Activated naive CD4-positive, alpha-beta T cell treated with anti-CD3 and anti-CD28 coated beads, Interleukin-2, amount 50 U/mL, for 72 hours (primary cell): ENCODE results near the gene RAPGEF4. TPM values are rescaled to one million over a fixed set of nuclear protein-coding genes. Genes with fewer than 3 reads are reported as not detected.
A peak's percentile ranks its signal among the peaks of the same experiment; 100 is the strongest.

ENCODE experiments used
- ATAC-seq, 2 donors: fragments of 150-1000 bp; cut with Tn5 transposase; 2 replicates each; pipeline ENCODE4 v1.10.0; 2021; ENCODE audit warnings: mild to moderate bottlenecking in 2 of 2, moderate library complexity in 2 of 2
- DNase-seq, 2 donors: peaks; one replicate each; pipeline ENCODE4 v3.0.0; 2021 to 2022; ENCODE audit warnings: low spot score in 2 of 2
- H3K27ac Mint-ChIP-seq, 2 donors: one replicate each; pipeline ENCODE4 v1.8.0; 2022; ENCODE audit warnings: mild to moderate bottlenecking in 2 of 2, mixed read lengths in 2 of 2
- H3K36me3 Mint-ChIP-seq, 2 donors: one replicate each; pipeline ENCODE4 v1.8.0; 2022; ENCODE audit warnings: mixed read lengths in 2 of 2
- H3K9me3 Mint-ChIP-seq, 2 donors: one replicate each; pipeline ENCODE4 v1.8.0; 2022; ENCODE audit warnings: mixed read lengths in 2 of 2
- total RNA-seq, 2 donors: library from RNA; stranded (reverse); gene quantifications; one replicate each; pipeline ENCODE4 v1.2.3, GENCODE V29; 2022

Gene RAPGEF4
- total RNA-seq, 2 donors from 2014 or later, result 1.0 to 1.3 TPM

DNA sequence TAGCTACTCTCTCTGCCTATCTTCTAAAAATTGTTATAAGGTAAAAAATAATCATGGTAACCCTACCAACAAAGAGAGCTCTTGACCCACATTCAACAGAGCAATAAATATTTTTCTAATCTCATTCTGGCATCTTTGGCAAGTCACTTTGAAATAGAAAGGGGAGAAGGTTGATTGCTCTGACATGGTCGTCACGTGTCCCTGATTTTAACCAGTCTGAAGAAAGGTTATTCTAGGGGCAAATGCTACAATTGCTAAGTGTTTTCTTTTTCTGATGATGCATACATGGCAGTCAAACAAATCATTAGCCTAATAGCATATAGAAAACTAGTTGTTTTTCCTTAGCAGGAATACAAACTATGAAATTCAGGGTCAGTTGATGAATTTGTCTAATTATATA is 186.7 kb downstream of the RAPGEF4 start:
- H3K36me3 Mint-ChIP-seq, result no peaks in the 10 kb centered on the region
- H3K9me3 Mint-ChIP-seq, result no peaks in the 10 kb centered on the region
- ATAC-seq (no peak), DNase-seq (no peak)
- no peak overlapping the region for H3K27ac Mint-ChIP-seq

DNA sequence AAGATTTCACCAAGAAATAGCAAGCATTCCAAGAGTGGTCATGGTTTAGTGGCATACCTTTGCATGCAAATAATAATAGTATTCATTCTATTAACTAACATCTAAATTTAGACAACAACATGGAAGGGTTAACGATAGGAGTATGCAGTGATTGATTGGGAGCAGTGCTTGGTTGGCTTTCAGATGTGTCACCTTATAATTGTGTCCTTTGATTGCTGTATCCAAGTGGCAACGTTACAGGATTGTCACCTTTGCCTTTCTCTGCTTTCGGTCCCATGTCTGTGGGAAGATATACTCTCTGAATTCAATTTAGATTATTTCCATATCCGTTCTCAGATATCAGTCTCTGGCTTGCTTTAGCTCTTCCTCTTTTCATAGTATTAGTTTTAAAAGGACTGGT is 187.2 kb downstream of the RAPGEF4 start:
- Mint-ChIP-seq H3K9me3 (no peaks in the 10 kb centered on the region), H3K27ac (no peak overlapping the region), H3K36me3 (no peaks in the 10 kb centered on the region)
- ATAC-seq (no peak), DNase-seq (no peak)

GRCh38 chr2:172924097-172924660 is 188.5 kb downstream of the RAPGEF4 start:
- Mint-ChIP-seq H3K9me3 (no peaks in the 10 kb centered on the region), H3K36me3 (no peaks in the 10 kb centered on the region), H3K27ac (no peak overlapping the region)
- ATAC-seq (no peak), DNase-seq (no peak)

GRCh38 chr2:172925600-172925999 is 190.0 kb downstream of the RAPGEF4 start:
- Mint-ChIP-seq H3K9me3 (no peaks in the 10 kb centered on the region), H3K36me3 (no peaks in the 10 kb centered on the region), H3K27ac (no peak overlapping the region)
- no peak for DNase-seq
- no peak for ATAC-seq

- H3K36me3 Mint-ChIP-seq, result no peaks in the 10 kb centered on the region
- no peak for DNase-seq
- no peaks in the 10 kb centered on the region for H3K9me3 Mint-ChIP-seq
- H3K27ac Mint-ChIP-seq, result no peak overlapping the region
- no peak for ATAC-seq
Observed at GRCh38 chr2:172926785-172927640, 191.4 kb downstream of the RAPGEF4 start.

DNA sequence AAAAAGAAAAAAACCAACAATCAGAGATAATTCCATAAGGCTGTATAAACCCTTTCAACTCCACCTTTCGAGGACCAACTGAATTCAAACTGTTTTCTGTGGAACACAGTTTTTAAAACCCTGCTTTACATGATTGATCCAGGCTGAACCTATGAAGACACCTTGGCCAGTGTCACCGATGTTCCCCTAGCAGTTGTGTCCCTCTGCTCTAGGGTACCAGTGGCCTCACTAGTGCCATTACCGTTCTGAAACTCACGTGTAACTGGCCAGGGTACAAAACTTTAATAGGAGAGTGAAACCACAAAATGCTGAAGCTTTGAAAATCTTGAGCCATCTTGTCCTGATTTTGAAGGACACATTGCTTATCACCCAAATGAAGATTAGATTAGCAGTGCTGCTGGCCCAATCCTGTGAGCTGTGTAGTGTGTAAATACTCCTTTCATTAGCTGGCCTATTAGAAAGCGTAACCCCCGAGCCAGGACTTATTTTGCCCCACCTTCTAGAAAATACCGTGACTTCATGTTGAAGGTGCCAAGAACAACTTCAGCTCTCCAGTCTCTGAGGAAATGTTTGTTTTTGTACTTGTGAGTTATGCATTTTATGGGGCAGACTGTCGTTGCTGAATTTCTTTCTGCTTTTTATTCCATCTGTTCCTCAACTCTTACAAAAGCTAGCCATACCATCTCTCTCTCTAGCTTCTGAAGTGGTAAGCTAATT is 192.2 kb downstream of the RAPGEF4 start:
- no peak overlapping the region for H3K27ac Mint-ChIP-seq
- H3K36me3 Mint-ChIP-seq, result no peaks in the 10 kb centered on the region
- no peaks in the 10 kb centered on the region for H3K9me3 Mint-ChIP-seq
- ATAC-seq (no peak), DNase-seq (no peak)

DNA sequence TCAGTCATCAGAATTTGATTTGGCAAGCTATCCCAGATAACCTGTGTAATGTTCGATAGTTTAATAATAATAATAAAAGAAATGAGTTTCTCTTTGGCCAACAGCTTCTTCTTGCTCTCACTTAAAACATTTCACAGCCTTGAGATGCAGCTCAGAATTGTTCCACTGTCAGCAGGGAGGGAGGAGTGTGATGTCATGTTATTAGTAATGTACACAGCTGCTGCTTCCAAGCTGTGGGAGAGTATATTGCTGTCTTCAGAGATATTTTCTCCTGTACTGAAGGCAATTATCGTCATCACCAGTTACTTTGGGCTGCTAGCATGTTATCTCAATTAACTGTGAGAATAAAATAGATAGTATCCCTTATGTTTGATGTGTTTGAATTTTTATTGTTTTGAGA is 193.1 kb downstream of the RAPGEF4 start:
- Mint-ChIP-seq H3K9me3 (no peaks in the 10 kb centered on the region), H3K36me3 (no peaks in the 10 kb centered on the region), H3K27ac (no peak overlapping the region)
- no peak for DNase-seq
- ATAC-seq, result no peak

DNA sequence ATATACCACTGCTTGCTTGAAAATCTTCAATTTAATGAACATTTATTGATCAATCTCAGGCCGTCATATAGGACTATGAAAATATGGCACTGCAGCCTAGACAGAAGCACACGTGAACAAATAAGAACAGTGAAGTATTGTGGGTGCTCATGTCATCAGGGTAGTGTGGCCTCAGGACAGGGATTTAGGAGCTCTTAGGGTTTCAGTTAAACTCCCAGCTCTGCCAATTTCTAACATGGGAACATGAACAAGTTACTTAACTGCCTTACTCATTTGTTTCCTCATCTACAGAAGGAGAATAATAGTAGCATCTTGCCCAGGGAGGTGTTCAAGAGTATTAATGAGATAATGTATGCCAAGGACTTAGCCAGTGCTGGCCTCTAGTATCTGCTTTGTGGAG is 194.0 kb downstream of the RAPGEF4 start:
- no peak for ATAC-seq
- H3K9me3 Mint-ChIP-seq, result no peaks in the 10 kb centered on the region
- DNase-seq, result no peak
- H3K36me3 Mint-ChIP-seq, result no peaks in the 10 kb centered on the region
- no peak overlapping the region for H3K27ac Mint-ChIP-seq

GRCh38 chr2:172930871-172931255 is 195.2 kb downstream of the RAPGEF4 start:
- ATAC-seq (peak; percentile 30 to 39), DNase-seq (no peak)
- H3K9me3 Mint-ChIP-seq, result no peaks in the 10 kb centered on the region
- no peak overlapping the region for H3K27ac Mint-ChIP-seq
- H3K36me3 Mint-ChIP-seq, result no peaks in the 10 kb centered on the region

GRCh38 chr2:172931256-172931894 is 195.7 kb downstream of the RAPGEF4 start:
- H3K9me3 Mint-ChIP-seq, result no peaks in the 10 kb centered on the region
- peak overlapping the region in 1 of 2 donors; percentile 51 for H3K27ac Mint-ChIP-seq
- ATAC-seq (peak; percentile 13 to 38), DNase-seq (no peak)
- no peaks in the 10 kb centered on the region for H3K36me3 Mint-ChIP-seq

- Mint-ChIP-seq H3K9me3 (no peaks in the 10 kb centered on the region), H3K36me3 (no peaks in the 10 kb centered on the region), H3K27ac (peak overlapping the region in 1 of 2 donors; percentile 51)
- DNase-seq (peak in 1 of 2 donors; percentile 67), ATAC-seq (peak; percentile 43 to 45)
Observed at GRCh38 chr2:172931918-172932520, 196.4 kb downstream of the RAPGEF4 start.

DNA sequence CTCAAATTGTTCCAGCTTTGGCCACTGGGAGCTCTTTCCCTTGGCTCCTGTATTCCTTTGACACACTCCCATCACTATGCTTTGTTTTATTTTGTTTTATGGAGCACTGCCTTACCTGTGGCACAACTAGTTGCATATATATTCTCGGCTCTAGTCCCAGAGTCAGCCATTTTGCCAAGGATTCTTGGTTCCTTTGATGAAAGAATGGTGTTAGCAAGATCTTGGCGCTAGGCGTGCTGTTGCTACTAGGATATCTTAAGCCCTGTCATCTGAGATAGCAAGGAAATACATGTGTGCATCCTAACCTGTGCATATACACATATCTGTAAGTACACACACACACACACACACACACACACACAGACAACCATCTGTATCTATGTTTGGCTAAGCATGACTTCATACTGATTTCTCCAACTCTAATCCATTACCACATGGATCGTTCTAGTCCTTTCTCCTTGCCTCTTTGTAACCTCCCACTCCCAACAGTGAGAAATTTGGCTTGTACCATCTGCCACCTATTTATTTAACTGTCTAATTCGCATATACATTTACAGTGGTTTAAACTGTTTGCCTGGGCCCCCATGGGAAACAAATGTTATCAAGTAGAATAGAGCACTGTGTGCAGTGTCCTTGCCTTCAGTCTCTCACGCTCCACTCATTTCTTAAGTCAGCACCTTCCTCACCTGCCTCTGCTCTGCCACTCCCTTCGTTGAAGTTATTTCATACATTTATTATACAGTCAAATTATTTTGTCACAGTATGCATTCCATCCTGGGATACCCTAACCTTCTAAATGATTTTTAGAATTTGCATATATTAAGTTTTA is 202.5 kb downstream of the RAPGEF4 start:
- peaks cover 8 to 28% of the 10 kb centered on the region in 2 donors for H3K36me3 Mint-ChIP-seq
- DNase-seq (no peak), ATAC-seq (no peak)
- H3K9me3 Mint-ChIP-seq, result peaks cover 5 to 23% of the 10 kb centered on the region in 2 donors
- H3K27ac Mint-ChIP-seq, result no peak overlapping the region

DNA sequence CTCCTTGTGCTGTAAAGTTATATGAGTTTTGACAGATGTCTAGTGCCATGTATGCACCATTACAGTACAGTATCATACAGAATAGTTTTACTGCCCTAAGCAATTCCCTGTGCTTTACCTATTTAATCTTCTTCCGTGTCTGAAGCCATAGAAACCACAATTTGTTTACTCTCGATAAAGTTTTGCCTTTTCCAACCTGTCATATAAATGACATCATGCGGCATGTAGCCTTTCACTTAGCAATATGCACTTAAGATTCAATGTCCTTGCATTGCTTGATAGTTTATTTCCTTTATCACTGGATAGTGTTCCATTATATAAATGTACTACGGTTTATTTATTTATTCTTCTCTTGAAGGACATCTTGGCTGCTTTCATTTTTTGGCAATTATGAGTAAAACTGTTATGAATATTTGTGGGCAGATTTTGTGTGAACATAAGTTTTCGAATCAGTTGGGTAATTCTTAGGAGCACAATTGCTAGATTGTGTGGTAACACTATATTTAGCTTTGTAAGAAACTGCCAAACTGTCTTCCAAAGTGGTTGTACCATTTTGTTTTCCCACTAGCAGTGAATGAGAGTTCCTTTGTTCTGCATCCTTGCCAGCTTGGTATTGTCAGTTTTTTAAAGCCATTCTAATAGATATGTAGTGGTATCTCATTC is 203.2 kb downstream of the RAPGEF4 start:
- ATAC-seq, result no peak
- no peak for DNase-seq
- no peak overlapping the region for H3K27ac Mint-ChIP-seq
- peaks cover 8 to 28% of the 10 kb centered on the region in 2 donors for H3K36me3 Mint-ChIP-seq
- peaks cover 5 to 23% of the 10 kb centered on the region in 2 donors for H3K9me3 Mint-ChIP-seq

DNA sequence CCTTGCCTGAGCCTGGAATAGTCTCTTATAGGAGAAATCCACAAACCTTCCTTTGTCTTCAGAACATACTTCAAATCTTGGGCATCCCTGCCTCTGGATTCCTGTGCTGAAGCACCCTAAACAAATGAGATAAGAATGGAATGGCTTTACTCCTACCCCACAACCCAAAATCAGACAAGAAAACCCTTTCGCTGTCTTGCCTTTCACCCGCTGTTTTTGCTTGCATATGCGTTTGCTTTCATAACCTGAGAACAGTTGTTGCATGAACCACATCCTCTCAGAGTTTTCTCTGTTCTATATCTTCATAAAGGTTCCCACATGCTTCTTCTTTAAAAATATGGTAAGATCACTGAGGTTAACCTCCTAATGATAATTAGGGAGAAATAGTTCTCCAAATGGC is 207.9 kb downstream of the RAPGEF4 start:
- ATAC-seq (peak; percentile 54 to 64), DNase-seq (no peak)
- peak overlapping the region; percentile 12 to 79 for H3K27ac Mint-ChIP-seq
- peaks cover 8 to 33% of the 10 kb centered on the region in 2 donors for H3K36me3 Mint-ChIP-seq
- H3K9me3 Mint-ChIP-seq, result peaks cover 5 to 28% of the 10 kb centered on the region in 2 donors

- Mint-ChIP-seq H3K36me3 (peaks cover 8 to 27% of the 10 kb centered on the region in 2 donors), H3K9me3 (peaks cover 5 to 26% of the 10 kb centered on the region in 2 donors), H3K27ac (peak overlapping the region; percentile 61 to 77)
- no peak for DNase-seq
- ATAC-seq, result peak; percentile 61 to 71
Observed at GRCh38 chr2:172944022-172944793, 208.6 kb downstream of the RAPGEF4 start.
